Mammary epithelial cell (primary cell): ENCODE results near the gene SMIM5.

Experiments used
- EZH2 ChIP-seq: IDR thresholded peaks from 2 replicates; pipeline ENCODE4 v1.6.1; 2012; ENCODE audit warnings: low read length, inconsistent platforms, borderline replicate concordance
- TF ChIP-seq, protein P1 (sequence below), 2 donors: IDR thresholded peaks in 1 of 2; conservative IDR thresholded peaks in 1 of 2; 2 replicates each; pipeline ENCODE4 v1.5.1; 2011 to 2012; ENCODE audit warnings: inconsistent platforms in 2 of 2, low read length in 2 of 2, mild to moderate bottlenecking in 2 of 2, control low read depth in 1 of 2, low read depth in 1 of 2; ENCODE audit not compliant: insufficient read depth in 1 of 2; ENCODE audit errors: extremely low read depth in 1 of 2

DNA sequence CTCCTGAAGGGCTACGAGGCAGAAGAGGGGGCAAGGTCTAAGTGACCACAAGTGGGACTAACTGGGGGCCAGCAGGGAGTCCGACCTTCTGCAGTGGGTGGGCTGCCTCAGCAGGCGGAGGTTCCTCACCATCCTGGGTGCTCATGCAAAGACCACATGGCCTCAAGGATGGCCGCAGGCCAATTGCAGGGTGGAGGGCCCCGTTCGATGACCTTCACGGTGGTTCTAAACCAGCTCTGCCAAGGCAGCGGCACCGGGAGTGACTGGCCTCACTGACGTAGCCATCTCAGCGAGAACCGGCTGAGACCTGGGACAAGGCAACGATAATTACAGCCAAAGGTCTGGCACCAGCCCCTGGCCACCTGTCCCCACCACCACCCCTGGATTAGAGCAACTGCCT lies 5.7 kb downstream of the SMIM5 start:
- TF ChIP-seq, protein P1, sequence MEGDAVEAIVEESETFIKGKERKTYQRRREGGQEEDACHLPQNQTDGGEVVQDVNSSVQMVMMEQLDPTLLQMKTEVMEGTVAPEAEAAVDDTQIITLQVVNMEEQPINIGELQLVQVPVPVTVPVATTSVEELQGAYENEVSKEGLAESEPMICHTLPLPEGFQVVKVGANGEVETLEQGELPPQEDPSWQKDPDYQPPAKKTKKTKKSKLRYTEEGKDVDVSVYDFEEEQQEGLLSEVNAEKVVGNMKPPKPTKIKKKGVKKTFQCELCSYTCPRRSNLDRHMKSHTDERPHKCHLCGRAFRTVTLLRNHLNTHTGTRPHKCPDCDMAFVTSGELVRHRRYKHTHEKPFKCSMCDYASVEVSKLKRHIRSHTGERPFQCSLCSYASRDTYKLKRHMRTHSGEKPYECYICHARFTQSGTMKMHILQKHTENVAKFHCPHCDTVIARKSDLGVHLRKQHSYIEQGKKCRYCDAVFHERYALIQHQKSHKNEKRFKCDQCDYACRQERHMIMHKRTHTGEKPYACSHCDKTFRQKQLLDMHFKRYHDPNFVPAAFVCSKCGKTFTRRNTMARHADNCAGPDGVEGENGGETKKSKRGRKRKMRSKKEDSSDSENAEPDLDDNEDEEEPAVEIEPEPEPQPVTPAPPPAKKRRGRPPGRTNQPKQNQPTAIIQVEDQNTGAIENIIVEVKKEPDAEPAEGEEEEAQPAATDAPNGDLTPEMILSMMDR (conservative IDR thresholded peaks at IDR 0.05 in 1 of 2, IDR thresholded peaks at IDR 0.05 in 1 of 2; ENCODE audit: extremely low read depth in 1 of 2, insufficient read depth in 1 of 2, low read depth in 1 of 2, low read length in 2 of 2): no peak
- no peak for TF ChIP-seq EZH2
